GM23338 (cell line): ENCODE measurements around the gene SOHLH1. TPM values are rescaled to one million over a fixed set of nuclear protein-coding genes. Genes with fewer than 3 reads are reported as not detected.

Experiments used
- ATAC-seq: fragments of 200-7000 bp; cut with Tn5 transposase; 3 replicates; pipeline ENCODE4 v1.9.1; 2020
- DNase-seq: peaks from one replicate; pipeline ENCODE4 v3.0.0-alpha.2; 2015; ENCODE audit warnings: low spot score
- H2AFZ ChIP-seq: fragments of 200-600 bp; sonication (generic); 2 replicates; pipeline ENCODE4 v1.8.0; 2016; ENCODE audit warnings: antibody characterized with exemption, mild to moderate bottlenecking, moderate library complexity
- H3F3A ChIP-seq: fragments of 200-600 bp; sonication (generic); replicated peaks from 2 replicates; pipeline ENCODE4 v1.8.0; 2017; ENCODE audit warnings: antibody characterized with exemption, mixed run types, low read depth
- H3K27ac ChIP-seq: fragments of 200-600 bp; sonication (generic); 2 replicates; pipeline ENCODE4 v1.6.1; 2016; ENCODE audit warnings: low read depth
- H3K27me3 ChIP-seq: fragments of 200-600 bp; sonication (generic); 2 replicates; pipeline ENCODE4 v1.8.0; 2016; ENCODE audit warnings: mild to moderate bottlenecking, mixed run types, moderate library complexity; ENCODE audit not compliant: insufficient read depth
- H3K36me3 ChIP-seq: fragments of 200-600 bp; sonication (generic); 2 replicates; pipeline ENCODE4 v1.8.0; 2016; ENCODE audit warnings: mild to moderate bottlenecking; ENCODE audit not compliant: insufficient read depth
- H3K4me1 ChIP-seq: fragments of 200-600 bp; sonication (generic); 2 replicates; pipeline ENCODE4 v1.8.0; 2016; ENCODE audit warnings: mild to moderate bottlenecking, moderate library complexity; ENCODE audit not compliant: insufficient read depth
- H3K4me2 ChIP-seq: fragments of 200-600 bp; sonication (generic); 2 replicates; pipeline ENCODE4 v1.7.1; 2017; ENCODE audit warnings: mixed run types
- H3K4me3 ChIP-seq: fragments of 200-600 bp; sonication (generic); 2 replicates; pipeline ENCODE4 v1.6.1; 2016; ENCODE audit warnings: mixed run types
- H3K79me2 ChIP-seq: fragments of 200-600 bp; sonication (generic); replicated peaks from 2 replicates; pipeline ENCODE4 v1.8.0; 2017; ENCODE audit warnings: mild to moderate bottlenecking; ENCODE audit not compliant: insufficient read depth
- H3K9me2 ChIP-seq: fragments of 200-600 bp; sonication (generic); 2 replicates; pipeline ENCODE4 v1.8.0; 2017; ENCODE audit not compliant: insufficient read depth
- H4K20me1 ChIP-seq: fragments of 200-600 bp; sonication (generic); replicated peaks from 2 replicates; pipeline ENCODE4 v1.8.0; 2017; ENCODE audit warnings: mild to moderate bottlenecking; ENCODE audit not compliant: insufficient read depth
- H3K27ac Mint-ChIP-seq: 2 replicates; pipeline ENCODE4 v1.8.0; 2020; ENCODE audit warnings: inconsistent platforms, mild to moderate bottlenecking, moderate library complexity, mixed read lengths
- H3K27me3 Mint-ChIP-seq: 3 replicates; pipeline ENCODE4 v1.8.0; 2022; ENCODE audit warnings: low read depth, mild to moderate bottlenecking, moderate library complexity, mixed read lengths, inconsistent platforms; ENCODE audit not compliant: insufficient read depth, poor library complexity
- H3K36me3 Mint-ChIP-seq: 3 replicates; pipeline ENCODE4 v1.8.0; 2021; ENCODE audit warnings: low read depth, mild to moderate bottlenecking, inconsistent platforms, moderate library complexity, mixed read lengths
- H3K4me1 Mint-ChIP-seq: 3 replicates; pipeline ENCODE4 v1.8.0; 2020; ENCODE audit warnings: mild to moderate bottlenecking, inconsistent platforms, mixed read lengths
- H3K4me3 Mint-ChIP-seq: 3 replicates; pipeline ENCODE4 v1.8.0; 2021; ENCODE audit warnings: moderate library complexity, mild to moderate bottlenecking, inconsistent platforms, mixed read lengths
- H3K9me3 Mint-ChIP-seq: 3 replicates; pipeline ENCODE4 v1.8.0; 2020; ENCODE audit warnings: moderate library complexity, mild to moderate bottlenecking, inconsistent platforms, mixed read lengths
- CREB1 ChIP-seq: fragments of 250-450 bp; sonication (Bioruptor Pico); IDR thresholded peaks from 2 replicates; pipeline ENCODE4 v1.5.0; 2020; ENCODE audit warnings: low read depth, mild to moderate bottlenecking, moderate library complexity
- ETS1 ChIP-seq: IDR thresholded peaks from 2 replicates; pipeline ENCODE4 v1.6.1; 2016; ENCODE audit warnings: antibody characterized with exemption
- EZH2 ChIP-seq: fragments of 200-600 bp; sonication (generic); IDR thresholded peaks from one replicate; pipeline ENCODE4 v1.8.0; 2017; ENCODE audit warnings: antibody characterized with exemption, mild to moderate bottlenecking, low read depth; ENCODE audit not compliant: unreplicated experiment
- EZH2phosphoT487 ChIP-seq: fragments of 200-600 bp; sonication (generic); IDR thresholded peaks from one replicate; pipeline ENCODE4 v1.8.1; 2018; ENCODE audit warnings: antibody characterized with exemption; ENCODE audit not compliant: unreplicated experiment
- JUNB ChIP-seq: IDR thresholded peaks from one replicate; pipeline ENCODE4 v1.6.1; 2016; ENCODE audit warnings: antibody characterized with exemption; ENCODE audit not compliant: unreplicated experiment
- POLR2AphosphoS5 ChIP-seq: IDR thresholded peaks from 2 replicates; pipeline ENCODE4 v1.6.1; 2016; ENCODE audit warnings: antibody characterized with exemption, low read depth
- REST ChIP-seq: IDR thresholded peaks from one replicate; pipeline ENCODE4 v1.6.1; 2018; ENCODE audit warnings: antibody characterized with exemption; ENCODE audit not compliant: unreplicated experiment
- ZNF114 ChIP-seq: fragments of 250-450 bp; sonication (Bioruptor Pico); IDR thresholded peaks from 2 replicates; pipeline ENCODE4 v1.5.0; 2020; ENCODE audit warnings: mild to moderate bottlenecking, moderate library complexity
- ZNF331 ChIP-seq: fragments of 250-450 bp; sonication (Bioruptor Pico); IDR thresholded peaks from 2 replicates; pipeline ENCODE4 v1.5.0; 2020; ENCODE audit warnings: low read depth, mild to moderate bottlenecking, moderate library complexity
- ZNF462 ChIP-seq: fragments of 250-450 bp; sonication (Bioruptor Pico); IDR thresholded peaks from 2 replicates; pipeline ENCODE4 v1.5.0; 2020; ENCODE audit warnings: mild to moderate bottlenecking, moderate library complexity
- polyA plus RNA-seq: library from polyadenylated mRNA; unstranded; fragments of >200 nt; fragmentation: Nextera tagmentation; extraction: Ambion mirVana; gene quantifications from 2 replicates; pipeline ENCODE4 v1.2.1, GENCODE V29; 2016
- total RNA-seq: library from RNA; depleted of rRNA; stranded (reverse); fragments of >200 nt; shearing (Covaris generic); gene quantifications from 2 replicates; pipeline ENCODE4 v1.2.3, GENCODE V29; 2014

SOHLH1 gene
- total and polyA plus RNA-seq, 2 experiments from 2014 or later: 0.21 TPM; not detected in 1

- no peak for TF ChIP-seq ETS1
- no peak for TF ChIP-seq EZH2phosphoT487
- no peak for TF ChIP-seq JUNB
- no peak for TF ChIP-seq CREB1 (CRISPR knock-in tag)
- no peak for TF ChIP-seq POLR2AphosphoS5
- no peak for TF ChIP-seq ZNF114
- no peak for TF ChIP-seq ZNF331 (CRISPR knock-in tag)
- no peak for TF ChIP-seq EZH2
Measured at GRCh38 chr9:135706288-135706687, 7.0 kb upstream of the SOHLH1 start (continued).

- Histone ChIP-seq H3K27ac (no peak overlapping the region), H3K4me3 (no peak overlapping the region), H3K9me2 (no peaks in the 10 kb centered on the region), H4K20me1 (no peaks in the 10 kb centered on the region), H3F3A (no peaks in the 10 kb centered on the region), H2AFZ (no peak overlapping the region), H3K27me3 (0 out of 2 replicates have a peak, but pooled peaks cover 3% of the 10 kb centered on the region), H3K4me1 (no peaks in the 10 kb centered on the region), H3K4me2 (no peak overlapping the region), H3K36me3 (no peaks in the 10 kb centered on the region), H3K79me2 (no peaks in the 10 kb centered on the region)
- DNase-seq (no peak), ATAC-seq (no peak)
- Mint-ChIP-seq H3K9me3 (no peaks in the 10 kb centered on the region), H3K4me1 (peaks cover 3% of the 10 kb centered on the region; the same call in 2 of the 3 replicates), H3K4me3 (no peak overlapping the region), H3K27me3 (peaks cover 18% of the 10 kb centered on the region), H3K36me3 (no peaks in the 10 kb centered on the region), H3K27ac (no peak overlapping the region)
- no peak for TF ChIP-seq ZNF331 (CRISPR knock-in tag)
- no peak for TF ChIP-seq REST
- no peak for TF ChIP-seq ZNF462 (CRISPR knock-in tag)
- no peak for TF ChIP-seq ZNF114
Measured at GRCh38 chr9:135705376-135705775, 6.1 kb upstream of the SOHLH1 start.
